Ramos (cell line): Measurements from ENCODE around the gene SETD7.

ENCODE experiments used
- in situ Hi-C: fragments of 300-500 bp; cut with MboI; formaldehyde crosslinking; loops from one replicate; pipeline ENCODE4 v1.14.3; 2022; ENCODE audit warnings: low sequenced_read_pairs; ENCODE audit not compliant: unreplicated experiment

The SETD7 gene

GRCh38 chr4:139521754-139522401 lies 34.1 kb downstream of the SETD7 start:
- in situ Hi-C loops, result no loop called here

GRCh38 chr4:139515531-139515958 lies 40.5 kb downstream of the SETD7 start:
- in situ Hi-C loops, result no loop called here

GRCh38 chr4:139514382-139515059 lies 41.5 kb downstream of the SETD7 start:
- in situ Hi-C loops, result no loop called here

- in situ Hi-C loops, result no loop called here
Measured at GRCh38 chr4:139511320-139511719, 44.7 kb downstream of the SETD7 start.

- in situ Hi-C loops, result no loop called here
Measured at GRCh38 chr4:139509727-139510410, 46.1 kb downstream of the SETD7 start.

- in situ Hi-C loops, result no loop called here
Measured at GRCh38 chr4:139508581-139509237, 47.3 kb downstream of the SETD7 start.

GRCh38 chr4:139506774-139507173 lies 49.2 kb downstream of the SETD7 start:
- in situ Hi-C loops, result no loop called here

- in situ Hi-C loops, result no loop called here
Measured at GRCh38 chr4:139503622-139504166, 52.3 kb downstream of the SETD7 start.

GRCh38 chr4:139501927-139502899 lies 53.8 kb downstream of the SETD7 start:
- in situ Hi-C loops, result no loop called here

- in situ Hi-C loops, result no loop called here
Measured at GRCh38 chr4:139501527-139501926, 54.5 kb downstream of the SETD7 start.

GRCh38 chr4:139501117-139501516 lies 54.9 kb downstream of the SETD7 start:
- in situ Hi-C loops, result no loop called here

GRCh38 chr4:139499186-139499585 lies 56.8 kb downstream of the SETD7 start:
- in situ Hi-C loops, result no loop called here

GRCh38 chr4:139493176-139493575 lies 62.8 kb downstream of the SETD7 start:
- in situ Hi-C loops, result no loop called here

GRCh38 chr4:139492429-139492828 lies 63.6 kb downstream of the SETD7 start:
- in situ Hi-C loops, result no loop called here

- in situ Hi-C loops, result no loop called here
Measured at GRCh38 chr4:139489638-139490037, 66.4 kb downstream of the SETD7 start.

GRCh38 chr4:139488442-139488841 lies 67.6 kb downstream of the SETD7 start:
- in situ Hi-C loops, result no loop called here

GRCh38 chr4:139484783-139485311 lies 71.2 kb downstream of the SETD7 start:
- in situ Hi-C loops, result no loop called here

- in situ Hi-C loops, result no loop called here
Measured at GRCh38 chr4:139483000-139483399, 73.0 kb downstream of the SETD7 start.

GRCh38 chr4:139481465-139481864 lies 74.6 kb downstream of the SETD7 start:
- in situ Hi-C loops, result no loop called here
